ENCODE results near the gene PARP3. TPM values are rescaled to one million over a fixed set of nuclear protein-coding genes. Genes with fewer than 3 reads are reported as not detected.
A peak's percentile ranks its signal among the peaks of the same experiment; 100 is the strongest.
"Not testable (repeated sequence)": the region's sequence is repeated elsewhere in the genome, so short reads cannot be mapped to it uniquely, and the experiment has no call there.

Gene PARP3
- total RNA-seq, 2 donors from 2014 or later = 3.7 to 11.9 TPM

DNA sequence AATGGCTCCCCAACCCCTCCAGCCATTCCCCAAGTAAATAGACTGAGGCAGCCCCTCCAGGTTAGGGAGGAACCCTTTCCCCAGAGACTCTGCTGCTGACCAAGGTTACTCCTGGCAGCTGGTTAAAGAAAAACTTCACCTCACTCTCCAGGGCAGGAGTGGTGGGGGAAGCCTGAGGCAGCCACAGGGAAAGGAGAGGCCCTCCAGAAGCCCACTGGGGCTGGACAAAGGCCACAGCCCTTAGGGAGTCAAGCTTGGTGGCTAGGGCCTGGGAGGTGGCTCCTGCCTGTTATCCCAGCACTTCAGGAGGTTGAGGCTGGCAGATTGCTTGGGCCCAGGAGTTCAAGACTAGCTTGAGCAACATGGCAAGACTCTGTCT is 42.1 kb downstream of the PARP3 start:
- Mint-ChIP-seq H3K4me3 (no peak overlapping the region), H3K27ac (peak overlapping the region; percentile 97), H3K36me3 (no peaks in the 10 kb centered on the region), H3K9me3 (no peaks in the 10 kb centered on the region), H3K4me1 (ENCODE audit: low read depth in 2 of 2) (peaks cover 27 to 31% of the 10 kb centered on the region in 2 donors), H3K27me3 (no peaks in the 10 kb centered on the region)
- DNase-seq (ENCODE audit: low spot score) = no peak
- no peak for ATAC-seq

GRCh38 chr3:51985063-51985462 is 42.9 kb downstream of the PARP3 start:
- H3K4me1 Mint-ChIP-seq (ENCODE audit: low read depth in 2 of 2) = peaks cover 28 to 31% of the 10 kb centered on the region in 2 donors
- H3K27ac Mint-ChIP-seq = peak overlapping the region; percentile 33 to 97
- H3K36me3 Mint-ChIP-seq = no peaks in the 10 kb centered on the region
- H3K4me3 Mint-ChIP-seq = no peak overlapping the region
- no peak for DNase-seq (ENCODE audit: low spot score)
- H3K9me3 Mint-ChIP-seq = no peaks in the 10 kb centered on the region
- no peak for ATAC-seq
- no peaks in the 10 kb centered on the region for H3K27me3 Mint-ChIP-seq

GRCh38 chr3:51986010-51986947 is 44.1 kb downstream of the PARP3 start:
- Mint-ChIP-seq H3K27ac (peak overlapping the region in 1 of 2 donors; percentile 37), H3K36me3 (no peaks in the 10 kb centered on the region), H3K4me3 (no peak overlapping the region), H3K9me3 (no peaks in the 10 kb centered on the region), H3K4me1 (ENCODE audit: low read depth in 2 of 2) (peaks cover 23 to 26% of the 10 kb centered on the region in 2 donors), H3K27me3 (no peaks in the 10 kb centered on the region)
- ATAC-seq (no peak), DNase-seq (ENCODE audit: low spot score) (no peak)

DNA sequence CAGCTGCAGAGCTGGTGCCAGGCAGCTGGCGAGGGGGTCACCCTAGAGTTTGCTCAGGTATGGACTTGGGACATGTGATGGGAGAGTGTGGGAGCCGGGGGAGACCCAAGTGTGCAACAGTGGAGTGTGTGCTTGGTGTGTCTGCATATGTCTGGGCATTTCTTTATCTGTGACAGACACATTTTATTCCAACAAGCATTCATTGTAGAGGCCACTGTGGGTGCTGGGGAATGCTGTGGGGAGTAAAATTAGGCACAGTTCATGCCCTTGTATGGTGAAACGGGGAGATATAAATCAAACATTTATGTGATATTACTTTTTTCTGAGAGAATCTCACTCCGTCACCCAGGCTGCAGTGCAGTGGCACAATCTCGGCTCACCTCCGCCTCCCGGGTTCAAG is 45.4 kb downstream of the PARP3 start:
- H3K27ac Mint-ChIP-seq = no peak overlapping the region
- no peaks in the 10 kb centered on the region for H3K27me3 Mint-ChIP-seq
- H3K4me1 Mint-ChIP-seq (ENCODE audit: low read depth in 2 of 2) = peaks cover 18 to 22% of the 10 kb centered on the region in 2 donors
- ATAC-seq (no peak), DNase-seq (ENCODE audit: low spot score) (no peak)
- H3K4me3 Mint-ChIP-seq = no peak overlapping the region
- H3K36me3 Mint-ChIP-seq = no peaks in the 10 kb centered on the region
- H3K9me3 Mint-ChIP-seq = no peaks in the 10 kb centered on the region

DNA sequence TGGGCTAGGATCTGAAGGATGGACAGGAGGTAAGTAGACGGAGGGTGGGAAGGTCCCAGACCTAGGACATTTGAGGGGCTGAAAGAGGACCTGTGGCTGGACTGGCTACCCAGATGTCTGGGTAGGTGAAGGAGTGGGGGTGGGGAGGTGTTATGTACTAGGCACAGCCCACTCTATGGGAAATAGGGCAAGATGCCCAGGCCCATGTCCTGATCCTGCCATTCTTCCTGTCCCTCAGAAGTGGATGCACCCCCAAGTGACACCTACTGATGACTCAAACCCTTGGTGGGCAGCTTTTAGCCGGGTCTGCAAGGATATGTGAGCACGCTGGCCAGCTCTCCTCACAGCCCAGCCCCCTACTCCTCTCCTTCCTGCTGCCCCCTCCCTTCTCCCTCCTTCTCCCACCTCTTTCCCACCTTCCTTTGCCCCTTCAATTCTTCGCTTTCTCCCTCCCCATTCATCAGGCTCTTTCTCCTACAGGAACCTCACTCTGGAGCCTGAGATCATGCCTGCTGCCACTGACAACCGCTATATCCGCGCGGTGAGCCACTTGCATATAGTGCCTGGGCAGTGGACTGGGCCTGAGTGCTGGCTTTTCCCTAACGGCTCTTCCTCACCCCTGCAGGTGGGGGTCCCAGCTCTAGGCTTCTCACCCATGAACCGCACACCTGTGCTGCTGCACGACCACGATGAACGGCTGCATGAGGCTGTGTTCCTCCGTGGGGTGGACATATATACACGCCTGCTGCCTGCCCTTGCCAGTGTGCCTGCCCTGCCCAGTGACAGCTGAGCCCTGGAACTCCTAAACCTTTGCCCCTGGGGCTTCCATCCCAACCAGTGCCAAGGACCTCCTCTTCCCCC is 46.4 kb downstream of the PARP3 start:
- H3K36me3 Mint-ChIP-seq = no peaks in the 10 kb centered on the region
- DNase-seq (ENCODE audit: low spot score) (no peak), ATAC-seq (no peak)
- H3K4me3 Mint-ChIP-seq = no peak overlapping the region
- H3K9me3 Mint-ChIP-seq = no peaks in the 10 kb centered on the region
- peaks cover 10 to 18% of the 10 kb centered on the region in 2 donors for H3K4me1 Mint-ChIP-seq (ENCODE audit: low read depth in 2 of 2)
- H3K27me3 Mint-ChIP-seq = no peaks in the 10 kb centered on the region
- H3K27ac Mint-ChIP-seq = peak overlapping the region; percentile 13 to 36

- not testable (repeated sequence) for H3K9me3 Mint-ChIP-seq; H3K27ac Mint-ChIP-seq; H3K4me3 Mint-ChIP-seq; DNase-seq (ENCODE audit: low spot score); ATAC-seq; H3K27me3 Mint-ChIP-seq
- Mint-ChIP-seq H3K36me3 (peaks cover 14% of the 10 kb centered on the region), H3K4me1 (ENCODE audit: low read depth in 2 of 2) (peaks cover 20 to 28% of the 10 kb centered on the region in 2 donors)
These were observed 48.4 kb downstream of the PARP3 start for GRCh38 chr3:51990501-51990971.

DNA sequence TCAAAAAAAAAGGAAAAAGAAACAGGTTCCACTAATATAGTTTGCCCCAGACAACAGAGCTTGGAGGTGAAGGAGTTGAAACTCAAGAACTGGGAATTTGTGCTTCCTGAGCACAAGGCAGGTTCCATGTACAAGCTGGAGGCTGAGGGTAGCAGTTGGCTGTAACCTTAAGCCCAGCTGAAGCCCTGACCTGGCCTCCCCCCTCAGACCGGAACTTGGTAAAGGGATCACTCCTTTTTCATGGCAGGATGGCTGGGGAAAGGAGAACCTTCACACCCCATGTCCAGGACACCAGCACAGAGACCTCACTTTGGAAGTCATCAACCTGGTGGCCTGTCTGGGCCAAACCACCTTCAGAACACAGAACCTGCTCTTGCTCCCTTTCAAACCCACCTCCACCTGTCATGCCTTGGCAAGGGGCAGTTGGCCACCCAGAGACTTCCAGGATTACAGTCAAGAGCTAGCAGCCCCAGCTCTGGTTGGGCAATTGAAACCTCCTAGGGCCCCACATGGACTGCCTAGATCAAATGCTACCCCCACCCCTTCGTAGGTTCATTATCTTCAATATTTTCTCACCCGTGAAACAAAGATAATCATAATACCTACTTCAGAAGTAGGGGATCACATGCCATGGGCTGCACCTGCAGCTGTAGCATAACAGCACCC is 50.0 kb downstream of the PARP3 start:
- peaks cover 18% of the 10 kb centered on the region for H3K36me3 Mint-ChIP-seq
- H3K9me3 Mint-ChIP-seq = no peaks in the 10 kb centered on the region
- H3K27ac Mint-ChIP-seq = no peak overlapping the region
- no peak for DNase-seq (ENCODE audit: low spot score)
- no peaks in the 10 kb centered on the region for H3K27me3 Mint-ChIP-seq
- H3K4me3 Mint-ChIP-seq = no peak overlapping the region
- no peak for ATAC-seq
- peaks cover 31 to 38% of the 10 kb centered on the region in 2 donors for H3K4me1 Mint-ChIP-seq (ENCODE audit: low read depth in 2 of 2)

DNA sequence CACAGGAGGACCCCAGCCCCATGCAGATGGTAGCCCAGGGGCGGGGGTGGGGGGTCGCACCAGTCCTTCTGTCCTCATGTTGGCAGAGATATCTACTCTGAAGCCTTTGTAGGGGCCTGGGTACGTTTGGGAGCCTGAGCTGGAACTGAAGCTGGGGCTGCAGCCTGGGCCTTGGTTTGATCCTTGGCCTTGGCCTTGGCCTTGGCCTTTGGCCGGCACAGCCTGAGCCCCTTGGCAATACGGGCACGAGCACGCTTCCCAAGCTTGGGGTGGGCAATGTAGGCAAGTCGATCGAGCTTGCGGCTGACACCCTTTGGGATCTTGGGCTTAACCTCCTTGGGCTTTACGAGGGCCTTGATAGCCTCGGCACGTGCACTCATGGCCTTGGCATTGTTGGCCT is 51.5 kb downstream of the PARP3 start:
- Mint-ChIP-seq H3K4me1 (ENCODE audit: low read depth in 2 of 2) (peaks cover 30 to 36% of the 10 kb centered on the region in 2 donors), H3K4me3 (peak overlapping the region; percentile 99), H3K27ac (peak overlapping the region; percentile 100), H3K36me3 (peaks cover 18% of the 10 kb centered on the region)
- not testable (repeated sequence) for DNase-seq (ENCODE audit: low spot score); H3K9me3 Mint-ChIP-seq; ATAC-seq; H3K27me3 Mint-ChIP-seq

- Mint-ChIP-seq H3K4me3 (peak overlapping the region; percentile 99), H3K4me1 (ENCODE audit: low read depth in 2 of 2) (peaks cover 24 to 30% of the 10 kb centered on the region in 2 donors), H3K36me3 (peaks cover 18% of the 10 kb centered on the region), H3K27me3 (peaks cover 0 to 5% of the 10 kb centered on the region in 2 donors), H3K27ac (peak overlapping the region; percentile 100), H3K9me3 (no peaks in the 10 kb centered on the region)
- no peak for ATAC-seq
- DNase-seq (ENCODE audit: low spot score) = no peak
These were observed 52.4 kb downstream of the PARP3 start for GRCh38 chr3:51994530-51994929.

DNA sequence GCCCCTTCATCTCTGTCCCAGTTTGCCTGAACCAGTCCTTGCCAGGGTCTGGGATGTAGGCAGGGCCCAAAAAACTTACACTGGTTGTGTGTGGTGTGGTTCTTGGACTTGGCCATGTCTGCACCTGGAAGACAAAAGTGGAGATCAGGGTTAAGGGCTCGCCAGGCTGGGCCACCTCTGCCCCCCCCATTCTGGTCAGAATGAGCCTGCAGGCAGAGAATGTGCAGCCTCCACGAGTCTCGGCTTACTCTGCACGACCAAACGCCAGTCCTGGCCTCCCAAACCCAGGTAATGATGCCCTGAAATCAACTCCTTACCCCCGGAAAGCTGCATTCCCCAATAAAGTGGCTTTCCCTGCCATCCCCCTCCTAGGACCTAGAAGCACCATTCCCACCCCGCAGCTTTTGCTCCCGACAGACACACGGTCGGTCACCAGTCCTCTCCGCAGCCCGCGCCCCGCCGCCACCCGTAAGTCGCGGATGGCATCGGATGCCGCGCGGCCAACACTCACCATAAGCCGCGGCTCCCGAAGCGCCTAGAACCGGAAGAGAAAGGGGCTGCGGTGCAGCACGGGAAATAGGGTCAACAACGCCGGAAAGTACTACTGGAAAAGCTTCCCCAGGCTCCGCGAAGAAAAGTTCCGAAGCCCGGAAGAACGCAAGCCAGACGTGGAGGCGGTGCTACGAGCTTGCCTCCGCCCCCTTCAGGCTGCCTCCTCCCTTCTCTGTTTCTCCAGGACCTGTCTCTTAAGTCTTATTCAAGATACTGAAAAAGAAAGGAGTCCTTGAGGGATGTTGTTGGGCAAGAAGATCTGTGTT is 53.4 kb downstream of the PARP3 start, which contains the start of gene RPL29:
RPL29 (minus strand) TSS at position 550 of the 818 bp plus-strand sequence; CDS start at position 116, 434 bp downstream.
- H3K4me3 Mint-ChIP-seq = peak within 1 kb of the TSS; percentile 99
- DNase-seq (ENCODE audit: low spot score) (peak; percentile 91), ATAC-seq (peak; percentile 94 to 97)
- peaks cover 18% of the 10 kb centered on the region for H3K36me3 Mint-ChIP-seq
- H3K27me3 Mint-ChIP-seq = peaks cover 0 to 5% of the 10 kb centered on the region in 2 donors
- peak within 1 kb of the TSS; percentile 100 for H3K27ac Mint-ChIP-seq
- peaks cover 24 to 30% of the 10 kb centered on the region in 2 donors for H3K4me1 Mint-ChIP-seq (ENCODE audit: low read depth in 2 of 2)
- H3K9me3 Mint-ChIP-seq = no peaks in the 10 kb centered on the region

- Mint-ChIP-seq H3K27me3 (peaks cover 0 to 5% of the 10 kb centered on the region in 2 donors), H3K4me3 (peak overlapping the region; percentile 36), H3K4me1 (ENCODE audit: low read depth in 2 of 2) (peaks cover 24 to 29% of the 10 kb centered on the region in 2 donors), H3K9me3 (no peaks in the 10 kb centered on the region), H3K36me3 (peaks cover 18% of the 10 kb centered on the region), H3K27ac (peak overlapping the region; percentile 9 to 100)
- ATAC-seq (no peak), DNase-seq (ENCODE audit: low spot score) (no peak)
These were observed 55.0 kb downstream of the PARP3 start for GRCh38 chr3:51997172-51997571.

DNA sequence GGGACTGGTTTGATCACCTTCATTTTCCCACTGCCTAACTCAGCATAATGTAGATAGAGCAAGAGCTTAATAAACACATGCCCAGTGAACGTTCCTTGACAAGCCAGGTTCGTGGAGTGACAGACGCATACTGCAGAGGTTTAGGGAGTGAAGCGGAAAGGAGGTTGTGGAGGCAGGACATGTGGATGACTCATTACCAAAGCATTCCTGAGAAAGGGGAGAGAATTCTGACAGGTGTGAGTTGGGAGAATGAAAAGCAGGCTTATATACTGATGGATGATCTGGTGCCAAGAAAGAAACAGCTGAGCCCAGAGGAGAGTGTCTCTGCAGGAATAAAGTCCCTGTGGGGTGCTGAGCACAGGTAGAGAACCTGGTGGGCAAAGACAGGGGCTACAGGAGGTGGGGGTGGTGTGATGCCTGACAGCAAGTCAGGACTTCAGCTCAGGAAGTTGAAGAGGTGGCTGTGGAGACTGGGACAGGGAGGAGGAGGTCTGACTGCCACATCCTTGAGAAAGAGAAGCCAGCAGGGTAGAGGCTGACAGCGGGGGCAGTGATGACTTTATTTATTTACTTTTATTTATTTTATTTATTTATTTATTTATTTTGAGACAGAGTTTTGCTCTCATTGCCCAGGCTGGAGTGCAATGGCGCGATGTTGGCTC is 55.9 kb downstream of the PARP3 start:
- no peak overlapping the region for H3K4me3 Mint-ChIP-seq
- peaks cover 23 to 24% of the 10 kb centered on the region in 2 donors for H3K4me1 Mint-ChIP-seq (ENCODE audit: low read depth in 2 of 2)
- ATAC-seq = no peak
- peak overlapping the region in 1 of 2 donors; percentile 100 for H3K27ac Mint-ChIP-seq
- H3K9me3 Mint-ChIP-seq = no peaks in the 10 kb centered on the region
- peaks cover 0 to 5% of the 10 kb centered on the region in 2 donors for H3K27me3 Mint-ChIP-seq
- peaks cover 18% of the 10 kb centered on the region for H3K36me3 Mint-ChIP-seq
- DNase-seq (ENCODE audit: low spot score) = no peak
